Measurements from ENCODE around the gene SP100.

SP100 gene

DNA sequence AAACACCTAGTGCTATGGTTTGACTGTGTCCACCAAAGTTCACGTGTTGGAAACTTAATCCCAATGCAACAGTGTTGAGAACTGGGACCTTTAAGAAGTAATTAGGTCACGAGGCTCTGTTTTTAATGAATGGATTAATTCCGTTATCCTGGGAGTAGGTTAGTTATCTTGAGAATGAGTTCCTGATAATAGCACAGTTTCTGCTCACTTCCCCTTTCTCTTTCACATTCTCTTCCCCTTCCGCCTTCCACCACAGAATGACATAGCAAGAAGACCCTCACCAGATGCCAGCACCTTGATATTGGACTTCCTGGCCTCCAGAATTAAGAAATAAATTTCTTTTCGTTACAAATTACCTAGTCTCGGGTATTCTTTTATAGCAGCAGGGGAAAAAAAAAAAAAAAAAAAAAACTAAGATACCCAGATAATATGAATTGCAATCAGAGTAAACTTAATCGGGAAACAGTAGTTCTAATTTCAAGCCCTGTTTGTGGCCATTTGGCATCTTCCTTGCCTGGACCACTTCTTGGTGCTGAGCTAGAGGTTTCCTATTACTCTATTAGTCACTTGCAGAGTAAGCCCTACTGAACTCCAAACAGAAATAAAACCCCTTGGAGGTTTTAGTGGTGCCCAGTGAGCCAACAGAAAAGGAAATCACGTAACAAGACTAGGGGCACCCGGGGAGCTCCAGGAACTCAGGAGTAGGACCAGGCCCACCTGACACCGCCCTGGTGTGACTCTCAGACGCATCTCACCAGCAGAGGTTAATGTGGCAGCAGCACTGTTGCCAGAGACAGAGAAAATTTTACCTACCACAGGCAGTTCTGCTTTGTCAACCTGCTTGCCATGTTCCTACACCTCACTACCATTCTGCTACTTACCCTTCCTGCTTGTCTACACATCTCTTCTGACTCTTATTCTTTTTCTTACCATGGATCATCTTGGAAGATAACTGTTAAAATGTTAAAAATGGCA is 149.1 kb downstream of the SP100 start:
- no peak for DNase-seq

DNA sequence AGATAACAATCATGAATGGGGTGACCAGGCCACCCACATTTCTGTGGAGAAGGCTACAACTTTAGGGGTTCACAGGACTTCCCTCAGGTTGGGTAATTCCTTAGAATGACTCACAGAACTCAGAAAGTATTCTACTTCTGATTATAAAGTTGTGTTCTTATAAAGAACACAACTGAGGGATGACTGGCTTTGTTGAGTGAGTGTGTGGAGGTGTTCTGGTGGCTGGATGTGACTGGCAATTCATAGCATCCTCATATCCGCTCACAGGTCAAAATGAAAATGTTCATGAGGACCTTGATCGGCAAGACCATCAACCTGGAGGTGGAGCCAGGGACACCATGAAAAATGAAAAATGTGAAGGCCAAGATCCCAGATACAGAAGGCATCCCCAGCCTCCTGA is 153.3 kb downstream of the SP100 start:
- DNase-seq: no peak

DNA sequence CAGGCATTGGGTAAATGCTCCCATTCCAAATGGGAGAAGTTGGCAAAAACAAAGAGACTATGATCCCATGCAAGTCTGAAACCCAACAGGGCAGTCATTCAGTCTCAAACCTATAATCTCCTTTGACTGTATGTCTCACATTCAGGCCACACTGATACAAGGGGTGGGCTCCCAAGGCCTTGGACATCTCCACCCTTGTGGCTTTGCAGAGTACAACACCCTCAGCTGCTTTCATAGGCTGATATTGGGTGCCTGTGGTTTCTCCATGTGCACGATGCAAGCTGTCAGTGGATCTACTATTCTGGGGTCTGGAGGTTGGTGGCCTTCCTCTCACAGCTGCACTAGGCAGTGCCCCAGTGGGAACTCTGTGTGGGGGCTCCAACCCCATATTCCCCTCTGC is 155.0 kb downstream of the SP100 start:
- DNase-seq: no peak

DNA sequence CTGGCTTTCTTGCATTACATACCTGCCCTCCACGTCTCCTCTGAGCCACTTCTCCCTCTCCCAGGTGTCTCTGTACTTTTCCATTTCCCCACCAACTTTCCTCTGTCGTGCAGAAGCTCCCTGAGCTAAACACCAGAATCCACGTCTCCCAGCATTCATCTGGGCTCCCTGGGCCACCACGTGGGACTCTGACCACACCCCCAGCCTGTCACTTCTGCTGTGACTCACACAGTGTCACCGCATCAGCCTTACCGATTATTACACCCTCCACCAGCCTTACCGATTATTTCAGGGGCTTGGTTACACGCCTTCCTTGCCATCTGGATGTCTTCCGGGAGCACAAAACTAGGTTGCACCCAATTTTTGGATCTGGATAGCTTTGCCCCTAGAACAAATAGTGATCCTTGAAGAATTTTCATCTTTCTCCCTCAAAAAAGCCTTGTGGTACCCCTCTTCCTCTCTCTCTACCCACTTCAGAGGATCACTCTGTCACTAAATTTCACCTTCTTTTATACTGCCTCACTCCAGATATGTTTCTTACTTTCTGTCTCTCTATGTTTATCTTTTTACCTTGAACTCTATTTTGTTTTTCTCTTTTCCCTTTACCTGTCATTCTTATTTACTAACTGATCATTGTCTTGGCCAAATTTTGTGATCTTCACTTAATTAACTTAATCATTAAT is 159.8 kb downstream of the SP100 start:
- DNase-seq: no peak

DNA sequence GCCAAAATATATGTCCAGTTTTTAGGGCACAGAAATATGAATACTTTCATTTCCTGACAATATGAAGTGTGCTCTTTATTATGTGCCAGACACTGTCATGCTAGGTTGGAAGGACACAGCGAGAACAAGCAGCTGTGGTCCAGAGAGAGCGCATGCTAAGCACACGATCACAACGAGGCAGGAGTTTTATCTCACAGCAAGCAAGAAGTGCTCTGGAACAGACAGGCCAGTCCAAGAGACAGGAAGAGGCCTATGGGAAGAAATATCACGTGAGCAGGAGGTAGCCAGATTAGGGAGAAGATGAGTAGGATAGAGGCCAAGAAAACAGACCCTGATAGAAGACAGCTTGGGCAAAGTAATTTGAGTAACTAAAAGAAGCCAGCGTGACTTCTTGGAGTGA is 161.1 kb downstream of the SP100 start:
- DNase-seq: no peak

DNA sequence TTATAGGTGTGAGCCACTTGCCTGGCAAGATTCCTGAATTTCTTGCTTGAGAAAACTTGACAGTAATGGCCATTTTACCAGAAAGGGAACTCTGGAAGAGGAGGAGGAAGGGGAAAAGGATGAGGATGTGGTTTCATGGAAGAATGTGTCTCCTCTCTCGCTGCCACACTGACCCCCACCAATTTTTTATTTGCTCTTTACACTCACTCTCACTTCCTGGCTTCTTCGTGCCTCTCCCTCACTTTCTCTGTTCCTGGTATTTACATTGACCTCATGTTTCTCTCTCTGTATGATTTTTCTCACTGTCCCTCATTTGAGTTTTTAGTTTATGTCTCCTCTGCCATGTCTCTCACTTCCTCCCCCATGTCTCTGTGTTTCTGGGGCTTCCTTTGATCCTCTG is 162.1 kb downstream of the SP100 start:
- no peak for DNase-seq

DNA sequence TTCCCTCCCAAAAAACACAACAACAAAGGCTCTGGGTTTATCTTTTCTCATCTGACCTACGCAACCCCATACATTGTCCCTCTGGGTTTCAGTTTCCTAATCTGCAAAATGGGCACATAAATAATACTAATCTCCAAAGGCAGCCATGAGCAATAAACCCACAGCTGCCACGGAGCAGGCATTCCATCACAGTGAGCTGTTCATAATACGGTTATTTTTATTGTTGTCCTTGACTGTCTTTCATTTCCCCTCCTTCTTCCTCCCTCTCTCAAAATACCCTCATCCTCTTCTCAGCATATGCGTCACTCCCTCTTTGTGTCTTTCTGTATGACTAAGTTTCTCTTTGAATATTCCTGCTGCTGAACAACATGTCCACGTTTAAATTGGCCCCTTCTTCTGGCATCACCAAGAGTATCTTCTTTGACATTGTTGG is 166.9 kb downstream of the SP100 start:
- DNase-seq: no peak

DNA sequence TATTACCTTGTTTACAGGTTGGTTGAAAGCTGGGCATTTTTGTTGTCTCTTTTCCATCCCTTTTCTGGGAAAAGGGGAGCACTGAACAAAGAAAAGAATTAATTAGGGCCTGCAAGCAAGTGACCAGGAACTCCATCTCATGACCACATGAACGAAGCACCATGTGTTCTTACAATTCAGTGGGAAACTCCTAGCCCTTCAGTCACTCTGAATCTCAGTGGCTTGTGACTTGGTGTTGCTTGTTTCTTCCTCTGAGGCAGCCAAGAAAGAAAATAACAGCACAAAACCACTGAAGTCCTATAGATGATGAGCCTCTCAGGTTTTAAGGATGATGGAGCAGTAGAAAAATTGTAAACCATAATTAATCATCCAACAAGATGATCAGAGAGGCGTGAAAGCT is 167.6 kb downstream of the SP100 start:
- no peak for DNase-seq

DNA sequence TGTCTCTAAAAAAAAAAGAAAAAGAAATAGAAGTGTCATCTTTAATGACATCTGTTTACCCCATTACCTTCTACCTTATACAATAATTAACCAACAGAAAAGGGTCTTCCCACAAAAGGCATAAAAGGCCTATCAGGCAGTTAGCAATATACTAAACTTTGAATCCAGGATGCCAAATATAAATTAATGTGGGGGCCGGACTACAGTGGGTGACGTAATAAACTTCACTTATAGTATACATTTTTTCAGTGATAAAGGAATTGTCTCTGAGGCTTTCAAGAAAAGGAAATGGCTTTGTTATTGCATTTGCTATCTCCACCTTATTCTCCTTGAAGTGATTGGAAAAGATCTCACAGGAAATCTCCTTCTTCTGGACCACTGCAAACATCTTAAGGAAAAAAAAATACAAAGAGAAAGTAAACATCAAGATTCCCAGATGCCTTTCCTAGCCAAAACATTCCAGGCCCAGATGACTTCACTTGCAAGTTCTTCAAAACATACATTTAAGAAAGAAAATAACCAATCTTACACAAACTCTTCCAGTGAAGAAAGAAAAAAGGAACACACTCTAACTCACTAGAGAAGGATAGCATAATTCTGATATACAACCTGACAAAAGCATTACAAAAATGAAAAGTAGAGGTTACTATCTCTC is 170.5 kb downstream of the SP100 start:
- DNase-seq: no peak

DNA sequence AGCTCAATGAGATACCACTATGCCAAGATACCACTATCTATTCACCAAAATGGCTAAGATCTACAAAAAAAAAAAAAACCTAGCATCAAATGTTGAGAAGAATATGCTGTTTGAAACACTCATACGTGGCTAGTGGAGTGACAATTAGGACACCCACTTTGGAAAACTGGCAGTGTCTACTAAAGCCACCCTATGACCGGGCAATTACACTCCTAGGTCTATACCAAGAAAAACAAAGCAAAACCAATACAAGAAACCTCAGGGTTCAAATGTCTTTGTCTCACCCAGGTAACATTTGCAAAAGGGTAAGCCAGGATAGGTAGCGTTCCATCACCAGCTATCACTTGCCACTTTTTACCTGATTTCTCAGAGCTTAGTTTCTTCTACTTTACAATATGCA is 173.0 kb downstream of the SP100 start:
- DNase-seq: no peak

DNA sequence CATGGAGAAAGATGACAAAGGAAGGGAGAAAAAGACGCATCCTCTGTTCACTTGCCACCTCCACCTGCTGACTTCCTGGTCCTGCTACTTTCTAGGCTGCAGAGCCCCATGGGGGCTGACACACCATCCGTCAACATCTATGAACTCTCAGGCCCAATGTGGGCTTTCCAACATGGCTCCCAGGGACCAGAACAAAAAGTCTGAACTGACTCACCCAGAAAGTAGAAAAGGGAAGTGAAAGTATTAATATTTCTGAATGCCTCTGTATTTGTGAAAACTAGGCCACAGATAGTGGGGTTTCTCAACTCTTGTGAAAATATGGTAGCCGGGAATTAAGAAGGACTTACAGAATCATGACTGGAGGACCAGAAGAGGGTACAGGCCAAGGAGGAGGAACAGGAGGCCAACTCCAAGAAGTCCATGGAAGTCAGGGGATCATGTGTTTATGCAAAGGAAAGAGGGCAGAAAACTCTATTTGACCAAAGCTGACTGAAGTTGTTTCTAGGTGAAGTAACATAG is 173.6 kb downstream of the SP100 start:
- DNase-seq: no peak

DNA sequence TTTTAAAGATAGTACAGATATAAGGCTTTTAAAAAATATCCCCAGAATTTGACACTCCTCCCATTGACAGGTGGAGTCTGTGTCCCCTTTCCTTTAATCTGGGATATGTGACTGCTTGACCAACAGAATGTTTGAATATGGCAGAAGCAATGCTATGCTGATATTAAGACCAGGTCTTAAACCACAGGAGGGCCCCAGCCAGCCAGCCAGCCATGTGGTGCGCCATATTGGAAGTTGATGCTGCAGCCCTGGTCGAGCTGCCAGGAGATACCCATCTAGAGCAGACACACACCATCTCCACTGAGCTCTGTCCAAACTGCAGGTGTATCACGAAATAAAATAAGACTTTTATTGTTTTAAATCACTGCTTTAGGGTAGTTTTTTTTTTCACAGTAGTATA is 174.3 kb downstream of the SP100 start:
- no peak for DNase-seq

DNA sequence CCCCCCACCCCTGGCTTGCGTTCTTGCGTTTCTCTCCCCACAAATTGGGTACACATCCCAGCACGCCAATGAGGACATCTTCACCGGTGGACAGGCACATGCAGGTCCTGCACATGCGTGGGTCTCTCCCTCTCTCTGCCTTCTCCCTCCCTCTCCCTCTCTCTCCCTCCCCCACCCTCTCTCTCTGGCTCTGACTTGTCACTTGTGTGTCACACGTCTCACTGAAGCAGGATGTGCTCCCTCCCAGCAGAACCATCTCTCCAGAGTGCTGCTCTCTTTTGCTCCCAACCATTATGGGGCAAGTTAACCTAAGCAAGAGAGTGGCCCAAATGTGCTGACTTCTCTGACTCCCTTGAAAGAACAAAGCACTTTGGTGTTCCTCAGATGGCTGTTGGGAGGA is 175.8 kb downstream of the SP100 start:
- DNase-seq: no peak

DNA sequence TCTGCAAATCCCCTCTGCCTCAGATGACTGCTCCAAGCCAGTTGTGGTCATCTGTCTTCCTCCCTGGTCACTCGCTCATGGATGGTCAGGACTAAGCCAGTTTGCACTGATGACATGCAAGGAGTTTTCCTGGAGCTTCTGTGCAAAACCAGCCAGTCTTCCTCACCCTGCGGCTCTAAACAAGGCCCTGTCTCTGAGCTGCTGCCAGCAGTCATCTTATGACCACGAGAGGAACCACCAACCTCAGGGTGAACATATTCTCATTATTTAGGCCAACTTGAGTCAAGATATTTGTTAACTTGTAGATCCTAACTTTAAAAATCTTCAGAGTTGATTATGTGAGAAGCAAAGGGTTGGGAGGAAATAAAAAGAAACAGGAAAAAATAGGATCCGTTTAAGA is 176.8 kb downstream of the SP100 start:
- no peak for DNase-seq

Measured in NCI-H1105 (cell line).